Neural cell (in vitro differentiated cells): Measurements from ENCODE around the gene USP12.

Source experiments
- EP300 ChIP-seq: fragments of 450-650 bp; conservative IDR thresholded peaks from 2 replicates; pipeline ENCODE4 v1.6.1; 2014; ENCODE audit warnings: antibody characterized with exemption, mild to moderate bottlenecking, moderate library complexity; ENCODE audit not compliant: poor library complexity, severe bottlenecking
- EZH2 ChIP-seq: fragments of 200-600, 300-800 bp; shearing (Covaris generic), sonication (generic); IDR thresholded peaks from 2 replicates; pipeline ENCODE4 v1.6.1; 2014; ENCODE audit warnings: antibody characterized with exemption, low read length, borderline replicate concordance, mild to moderate bottlenecking; ENCODE audit not compliant: insufficient read depth, poor library complexity, severe bottlenecking
- POLR2AphosphoS5 ChIP-seq: IDR thresholded peaks from 2 replicates; pipeline ENCODE4 v1.6.1; 2012
- TF ChIP-seq, protein P1 (sequence below): fragments of 450-650 bp; IDR thresholded peaks from 2 replicates; pipeline ENCODE4 v1.5.1; 2014; ENCODE audit warnings: antibody characterized with exemption, mild to moderate bottlenecking, moderate library complexity; ENCODE audit not compliant: poor library complexity, severe bottlenecking

GRCh38 chr13:27126859-27127258, 44.8 kb downstream of the USP12 start:
- no peak for TF ChIP-seq EP300
- TF ChIP-seq, protein P1, sequence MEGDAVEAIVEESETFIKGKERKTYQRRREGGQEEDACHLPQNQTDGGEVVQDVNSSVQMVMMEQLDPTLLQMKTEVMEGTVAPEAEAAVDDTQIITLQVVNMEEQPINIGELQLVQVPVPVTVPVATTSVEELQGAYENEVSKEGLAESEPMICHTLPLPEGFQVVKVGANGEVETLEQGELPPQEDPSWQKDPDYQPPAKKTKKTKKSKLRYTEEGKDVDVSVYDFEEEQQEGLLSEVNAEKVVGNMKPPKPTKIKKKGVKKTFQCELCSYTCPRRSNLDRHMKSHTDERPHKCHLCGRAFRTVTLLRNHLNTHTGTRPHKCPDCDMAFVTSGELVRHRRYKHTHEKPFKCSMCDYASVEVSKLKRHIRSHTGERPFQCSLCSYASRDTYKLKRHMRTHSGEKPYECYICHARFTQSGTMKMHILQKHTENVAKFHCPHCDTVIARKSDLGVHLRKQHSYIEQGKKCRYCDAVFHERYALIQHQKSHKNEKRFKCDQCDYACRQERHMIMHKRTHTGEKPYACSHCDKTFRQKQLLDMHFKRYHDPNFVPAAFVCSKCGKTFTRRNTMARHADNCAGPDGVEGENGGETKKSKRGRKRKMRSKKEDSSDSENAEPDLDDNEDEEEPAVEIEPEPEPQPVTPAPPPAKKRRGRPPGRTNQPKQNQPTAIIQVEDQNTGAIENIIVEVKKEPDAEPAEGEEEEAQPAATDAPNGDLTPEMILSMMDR, result no peak
- TF ChIP-seq POLR2AphosphoS5, result no peak
- no peak for TF ChIP-seq EZH2
